ENCODE measurements around the gene ELAVL2. TPM values are rescaled to one million over a fixed set of nuclear protein-coding genes. Genes with fewer than 3 reads are reported as not detected.

The ELAVL2 gene
- total and polyA plus RNA-seq, 2 of the 4 experiments (the other 2 are of a cell fraction) = 0.36 TPM; not detected in 1

GRCh38 chr9:23721466-23721865 is 104.6 kb downstream of the ELAVL2 start:
- ChIA-PET POLR2A (ENCODE audit: unreplicated experiment) (no interaction called here), CTCF (no interaction called here)
- Histone ChIP-seq H4K20me1 (ENCODE audit: insufficient read depth, low read length) (no peaks in the 10 kb centered on the region), H2BK20ac (ENCODE audit: low read depth, low read length) (no peak overlapping the region), H3K4me3 (ENCODE audit: insufficient read depth, low read depth, low read length) (no peak overlapping the region), H3K18ac (ENCODE audit: low read depth, low read length) (no peak overlapping the region), H3K27ac (ENCODE audit: insufficient read depth, low read length) (no peak overlapping the region), H3K14ac (replicated peaks; ENCODE audit: low read depth, low read length) (no peak overlapping the region), H3K4ac (ENCODE audit: low read depth, low read length) (no peak overlapping the region), H3K79me1 (ENCODE audit: low read depth in 1 of 2, low read length in 2 of 2) (no peaks in the 10 kb centered on the region), H4K8ac (ENCODE audit: low read depth in 2 of 2, low read length in 2 of 2) (no peak overlapping the region), H2AFZ (replicated peaks; ENCODE audit: low read length, poor library complexity) (no peak overlapping the region), H2BK15ac (ENCODE audit: low read depth, low read length) (no peak overlapping the region), H3K36me3 (ENCODE audit: control insufficient read depth, insufficient read depth, low read length) (no peaks in the 10 kb centered on the region), H3K4me1 (ENCODE audit: control insufficient read depth, insufficient read depth, low read length) (no peaks in the 10 kb centered on the region), H3K23ac (ENCODE audit: low read depth, low read length) (no peak overlapping the region), H3K9me1 (ENCODE audit: insufficient read depth, low read length) (no peaks in the 10 kb centered on the region), H3K27me3 (ENCODE audit: control insufficient read depth, insufficient read depth, low read length) (no peaks in the 10 kb centered on the region), H3K9me3 (ENCODE audit: control insufficient read depth, insufficient read depth, low read length) (no peaks in the 10 kb centered on the region), H2BK5ac (ENCODE audit: low read depth, low read length, poor library complexity, severe bottlenecking) (no peak overlapping the region), H2BK120ac (ENCODE audit: low read depth, low read length) (no peak overlapping the region), H4K5ac (ENCODE audit: low read depth, low read length) (no peak overlapping the region), H2AK5ac (ENCODE audit: low read depth, low read length) (no peak overlapping the region), H3K9ac (ENCODE audit: low read depth, low read length) (no peak overlapping the region), H4K91ac (ENCODE audit: insufficient read depth, low read depth, low read length) (no peak overlapping the region), H3K56ac (ENCODE audit: extremely low read depth, insufficient read depth, low read length) (no peak overlapping the region), H3K4me2 (ENCODE audit: low read depth, low read length) (no peak overlapping the region), H2AK9ac (replicated peaks; ENCODE audit: low read depth, low read length, poor library complexity) (no peak overlapping the region)
- no peak for ATAC-seq (ENCODE audit: low read depth)
- dilution Hi-C loops (cut with HindIII; ENCODE audit: low sequenced_read_pairs, unreplicated experiment) (no loop called here), in situ Hi-C loops (cut with MboI; ENCODE audit: low sequenced_read_pairs) (no loop called here), intact Hi-C loops (cut with micrococcal nuclease) (no loop called here)
- BruUV-seq (replicated peaks) = no TSS peak
- no peak for TF ChIP-seq MXI1 (IDR thresholded peaks at IDR 0.05; ENCODE audit: borderline replicate concordance, low read depth, low read length)
- no peak for TF ChIP-seq RAD21 (IDR thresholded peaks at IDR 0.05; ENCODE audit: low read length)
- no peak for TF ChIP-seq CTCF (conservative IDR thresholded peaks at IDR 0.05; ENCODE audit: low read depth, low read length)
- no peak for TF ChIP-seq RCOR1 (IDR thresholded peaks at IDR 0.05; ENCODE audit: insufficient replicate concordance, low read length)
- no peak for TF ChIP-seq RFX5 (IDR thresholded peaks at IDR 0.05; ENCODE audit: low read depth, low read length)
- no peak for TF ChIP-seq CHD1 (IDR thresholded peaks at IDR 0.05; ENCODE audit: low read depth, low read length)
- no peak for TF ChIP-seq NFE2L2 (IDR thresholded peaks at IDR 0.05; ENCODE audit: low read depth, low read length)
- no peak for TF ChIP-seq USF2 (IDR thresholded peaks at IDR 0.05; ENCODE audit: low read depth, low read length)
- TF ChIP-seq ELK1 (IDR thresholded peaks at IDR 0.05; ENCODE audit: borderline replicate concordance, low read depth, low read length) = no peak
- TF ChIP-seq BHLHE40 (IDR thresholded peaks at IDR 0.05; ENCODE audit: low read depth, low read length) = no peak
- TF ChIP-seq CEBPB (IDR thresholded peaks at IDR 0.05; ENCODE audit: low read depth, low read length) = no peak
- no peak for TF ChIP-seq FOS (IDR thresholded peaks at IDR 0.05; ENCODE audit: low read depth, low read length)
- TF ChIP-seq MAZ (IDR thresholded peaks at IDR 0.05; ENCODE audit: borderline replicate concordance, low read depth, low read length) = no peak
- no peak for TF ChIP-seq MAFK (IDR thresholded peaks at IDR 0.05; ENCODE audit: low read depth, low read length)
- DNase-seq = no peak
